H9 (cell line): ENCODE results near the gene SIGLEC14. TPM values are rescaled to one million over a fixed set of nuclear protein-coding genes. Genes with fewer than 3 reads are reported as not detected.

Experiments
- DNase-seq: peaks from one replicate; pipeline ENCODE4 v3.0.0-alpha.2; 2017
- H2AFZ ChIP-seq: one replicate; pipeline ENCODE4 v1.6.1; 2013; ENCODE audit warnings: mild to moderate bottlenecking, low read length, control low read depth, moderate library complexity
- H2AK5ac ChIP-seq: 2 replicates; pipeline ENCODE4 v1.6.1; 2013; ENCODE audit warnings: low read length, control low read depth, mixed read lengths; ENCODE audit not compliant: insufficient read length
- H2BK120ac ChIP-seq: one replicate; pipeline ENCODE4 v1.6.1; 2013; ENCODE audit warnings: low read depth, mild to moderate bottlenecking, low read length, control low read depth, inconsistent platforms; ENCODE audit not compliant: poor library complexity, severe bottlenecking
- H2BK12ac ChIP-seq: 2 replicates; pipeline ENCODE4 v1.6.1; 2013; ENCODE audit warnings: low read length, control low read depth, mixed read lengths, low read depth; ENCODE audit not compliant: insufficient read length
- H2BK15ac ChIP-seq: 2 replicates; pipeline ENCODE4 v1.6.1; 2013; ENCODE audit warnings: low read depth, low read length, control low read depth
- H2BK20ac ChIP-seq: one replicate; pipeline ENCODE4 v1.6.1; 2013; ENCODE audit warnings: low read depth, mild to moderate bottlenecking, low read length, control low read depth, inconsistent platforms; ENCODE audit not compliant: poor library complexity, severe bottlenecking
- H2BK5ac ChIP-seq: 2 replicates; pipeline ENCODE4 v1.6.1; 2013; ENCODE audit warnings: low read length, control low read depth, mixed read lengths; ENCODE audit not compliant: insufficient read length
- H3K14ac ChIP-seq: 2 replicates; pipeline ENCODE4 v1.6.1; 2013; ENCODE audit warnings: low read length, control low read depth; ENCODE audit not compliant: insufficient read depth
- H3K18ac ChIP-seq: 2 replicates; pipeline ENCODE4 v1.6.1; 2013; ENCODE audit warnings: low read depth, mild to moderate bottlenecking, mixed read lengths, low read length, control low read depth; ENCODE audit not compliant: insufficient read length
- H3K23ac ChIP-seq: 2 replicates; pipeline ENCODE4 v1.6.1; 2013; ENCODE audit warnings: low read length, control low read depth, mixed read lengths, low read depth; ENCODE audit not compliant: insufficient read length
- H3K23me2 ChIP-seq: 2 replicates; pipeline ENCODE4 v1.6.1; 2013; ENCODE audit warnings: low read depth, mild to moderate bottlenecking, mixed read lengths, low read length, control low read depth; ENCODE audit not compliant: insufficient read length, poor library complexity, severe bottlenecking
- H3K27ac ChIP-seq: 2 replicates; pipeline ENCODE4 v1.5.1; 2013; ENCODE audit warnings: low read length, control low read depth, mixed read lengths, low read depth; ENCODE audit not compliant: insufficient read length
- H3K27me3 ChIP-seq: 2 replicates; pipeline ENCODE4 v1.6.1; 2013; ENCODE audit warnings: low read length, control low read depth, inconsistent platforms; ENCODE audit not compliant: insufficient read depth
- H3K4ac ChIP-seq: 2 replicates; pipeline ENCODE4 v1.6.1; 2013; ENCODE audit warnings: low read depth, mild to moderate bottlenecking, control low read depth, inconsistent platforms, low read length, moderate library complexity
- H3K4me1 ChIP-seq: 2 replicates; pipeline ENCODE4 v1.6.1; 2013; ENCODE audit warnings: low read length, control low read depth, inconsistent platforms; ENCODE audit not compliant: insufficient read depth
- H3K4me2 ChIP-seq: 2 replicates; pipeline ENCODE4 v1.6.1; 2013; ENCODE audit warnings: low read length, control low read depth, mixed read lengths; ENCODE audit not compliant: insufficient read length, insufficient read depth
- H3K56ac ChIP-seq: 2 replicates; pipeline ENCODE4 v1.6.1; 2013; ENCODE audit warnings: low read depth, mild to moderate bottlenecking, mixed read lengths, low read length, control low read depth; ENCODE audit not compliant: insufficient read length
- H3K79me1 ChIP-seq: 2 replicates; pipeline ENCODE4 v1.6.1; 2013; ENCODE audit warnings: low read depth, mild to moderate bottlenecking, moderate library complexity, low read length, control low read depth, inconsistent platforms; ENCODE audit not compliant: insufficient read depth, poor library complexity, severe bottlenecking
- H3K79me2 ChIP-seq: 2 replicates; pipeline ENCODE4 v1.6.1; 2013; ENCODE audit warnings: low read length, control low read depth, inconsistent platforms; ENCODE audit not compliant: insufficient read depth
- H3K9ac ChIP-seq: 2 replicates; pipeline ENCODE4 v1.6.1; 2013; ENCODE audit warnings: low read length, control low read depth, mixed read lengths; ENCODE audit not compliant: insufficient read length; ENCODE audit errors: extremely low read depth
- H3K9me3 ChIP-seq: one replicate; pipeline ENCODE4 v1.6.1; 2013; ENCODE audit warnings: low read depth, low read length, inconsistent platforms; ENCODE audit not compliant: control insufficient read depth
- H3T11ph ChIP-seq: one replicate; pipeline ENCODE4 v1.6.1; 2013; ENCODE audit warnings: mild to moderate bottlenecking, low read length, control low read depth, inconsistent platforms
- H4K20me1 ChIP-seq: one replicate; pipeline ENCODE4 v1.6.1; 2013; ENCODE audit not compliant: control insufficient read depth, insufficient read length, insufficient read depth
- H4K5ac ChIP-seq: 2 replicates; pipeline ENCODE4 v1.6.1; 2013; ENCODE audit warnings: low read depth, mild to moderate bottlenecking, mixed read lengths, low read length, control low read depth; ENCODE audit not compliant: insufficient read length
- H4K8ac ChIP-seq: replicated peaks from 2 replicates; pipeline ENCODE4 v1.6.1; 2013; ENCODE audit warnings: low read length, control low read depth, mixed read lengths, low read depth; ENCODE audit not compliant: insufficient read length
- H4K91ac ChIP-seq: 2 replicates; pipeline ENCODE4 v1.6.1; 2013; ENCODE audit warnings: low read depth, mild to moderate bottlenecking, moderate library complexity, mixed read lengths, low read length, control low read depth; ENCODE audit not compliant: insufficient read length
- H3K27ac Mint-ChIP-seq, 3 experiments: 2 replicates in 2 of 3; 3 replicates in 1 of 3; pipeline ENCODE4 v1.8.0; 2020 to 2021; ENCODE audit warnings: mixed read lengths in 3 of 3, mild to moderate bottlenecking in 1 of 3, moderate library complexity in 1 of 3
- H3K27me3 Mint-ChIP-seq: 2 replicates; pipeline ENCODE4 v1.8.0; 2021; ENCODE audit warnings: low read depth, mild to moderate bottlenecking, moderate library complexity, mixed read lengths
- H3K36me3 Mint-ChIP-seq, 3 experiments: 2 replicates in 2 of 3; 3 replicates in 1 of 3; pipeline ENCODE4 v1.8.0; 2020 to 2021; ENCODE audit warnings: low read depth in 3 of 3, mixed read lengths in 3 of 3; ENCODE audit not compliant: insufficient read depth in 1 of 3
- H3K4me1 Mint-ChIP-seq, 2 experiments: 2 replicates each; pipeline ENCODE4 v1.8.0; 2020; ENCODE audit warnings: mixed read lengths in 2 of 2
- H3K4me3 Mint-ChIP-seq, 2 experiments: 2 replicates in 1 of 2; 3 replicates in 1 of 2; pipeline ENCODE4 v1.8.0; 2020 to 2021; ENCODE audit warnings: mild to moderate bottlenecking in 2 of 2, mixed read lengths in 2 of 2, moderate library complexity in 1 of 2
- H3K9me3 Mint-ChIP-seq, 2 experiments: 2 replicates in 1 of 2; 3 replicates in 1 of 2; pipeline ENCODE4 v1.8.0; 2020; ENCODE audit warnings: mild to moderate bottlenecking in 2 of 2, mixed read lengths in 2 of 2, moderate library complexity in 1 of 2
- WGBS: extraction: QIAGEN DNeasy Blood & Tissue Kit; methylation state at CpG from one replicate; pipeline ENCODE4 v1.1.7; 2013; ENCODE audit warnings: missing lambda C conversion rate, low lambda C conversion rate, mixed read lengths; ENCODE audit not compliant: insufficient read length; ENCODE audit errors: extremely low coverage; 5-methylcytosine and 5-hydroxymethylcytosine counted together
- total RNA-seq: library from RNA; stranded (reverse); gene quantifications from 2 replicates; pipeline ENCODE4 v1.2.1, GENCODE V29; 2021
- TF ChIP-seq, protein P1 (sequence below): fragments of 200-600 bp; sonication (generic); conservative IDR thresholded peaks from 3 replicates; pipeline ENCODE4 v1.8.0; 2021; ENCODE audit warnings: antibody characterized with exemption, mild to moderate bottlenecking

SIGLEC14 gene
- total RNA-seq, 1 experiment from 2014 or later: not detected

DNA sequence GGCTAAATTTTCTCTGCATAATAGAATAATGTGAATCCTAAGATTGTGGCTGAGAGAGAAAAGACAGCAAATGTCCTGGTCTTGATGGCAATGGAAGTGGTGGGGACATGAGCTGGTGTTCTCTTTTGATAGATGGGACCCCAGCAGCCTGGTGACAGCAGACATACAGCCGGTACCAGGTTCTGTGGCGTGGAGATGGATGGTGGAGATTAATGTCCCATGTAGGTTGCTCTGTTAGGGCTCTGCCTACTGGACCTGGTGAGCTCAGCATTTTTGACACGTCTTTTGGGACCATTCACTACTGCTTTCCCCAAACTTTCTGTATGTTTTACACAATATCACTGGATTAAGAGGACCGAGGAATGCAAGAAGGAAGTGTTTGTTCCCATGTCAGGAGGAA, 8.2 kb upstream of the SIGLEC14 start:
- no peaks in the 10 kb centered on the region for H3K79me2 ChIP-seq
- Mint-ChIP-seq H3K4me1 (peaks cover 0 to 4% of the 10 kb centered on the region in 2 experiments; a peak in 1 of 4 replicates), H3K27ac (no peak overlapping the region), H3K27me3 (peaks cover 37% of the 10 kb centered on the region), H3K9me3 (peaks cover 43 to 69% of the 10 kb centered on the region in 2 experiments), H3K36me3 (peaks cover 0 to 2% (median 0%) of the 10 kb centered on the region in 3 experiments; a peak in 3 of 7 replicates), H3K4me3 (no peak overlapping the region)
- no peak overlapping the region for H4K5ac ChIP-seq
- H4K20me1 ChIP-seq: no peaks in the 10 kb centered on the region
- no peak overlapping the region for H3K4ac ChIP-seq
- H3K79me1 ChIP-seq: no peaks in the 10 kb centered on the region
- H2BK15ac ChIP-seq: no peak overlapping the region
- H3K27me3 ChIP-seq: no peaks in the 10 kb centered on the region
- no peak overlapping the region for H2BK12ac ChIP-seq
- H2BK120ac ChIP-seq: no peak overlapping the region
- H3T11ph ChIP-seq: no peak overlapping the region
- TF ChIP-seq, protein P1, sequence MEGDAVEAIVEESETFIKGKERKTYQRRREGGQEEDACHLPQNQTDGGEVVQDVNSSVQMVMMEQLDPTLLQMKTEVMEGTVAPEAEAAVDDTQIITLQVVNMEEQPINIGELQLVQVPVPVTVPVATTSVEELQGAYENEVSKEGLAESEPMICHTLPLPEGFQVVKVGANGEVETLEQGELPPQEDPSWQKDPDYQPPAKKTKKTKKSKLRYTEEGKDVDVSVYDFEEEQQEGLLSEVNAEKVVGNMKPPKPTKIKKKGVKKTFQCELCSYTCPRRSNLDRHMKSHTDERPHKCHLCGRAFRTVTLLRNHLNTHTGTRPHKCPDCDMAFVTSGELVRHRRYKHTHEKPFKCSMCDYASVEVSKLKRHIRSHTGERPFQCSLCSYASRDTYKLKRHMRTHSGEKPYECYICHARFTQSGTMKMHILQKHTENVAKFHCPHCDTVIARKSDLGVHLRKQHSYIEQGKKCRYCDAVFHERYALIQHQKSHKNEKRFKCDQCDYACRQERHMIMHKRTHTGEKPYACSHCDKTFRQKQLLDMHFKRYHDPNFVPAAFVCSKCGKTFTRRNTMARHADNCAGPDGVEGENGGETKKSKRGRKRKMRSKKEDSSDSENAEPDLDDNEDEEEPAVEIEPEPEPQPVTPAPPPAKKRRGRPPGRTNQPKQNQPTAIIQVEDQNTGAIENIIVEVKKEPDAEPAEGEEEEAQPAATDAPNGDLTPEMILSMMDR: peak; percentile 11; the same call in 1 of the 3 replicates
- H3K14ac ChIP-seq: no peak overlapping the region
- H3K27ac ChIP-seq: no peak overlapping the region
- H2BK20ac ChIP-seq: no peak overlapping the region
- no peak overlapping the region for H2AK5ac ChIP-seq
- DNase-seq: no peak
- WGBS: no CpG with 5 or more reads among the region's 4 CpGs
- no peak overlapping the region for H4K8ac ChIP-seq
- no peak overlapping the region for H3K9ac ChIP-seq
- H3K4me2 ChIP-seq: no peak overlapping the region
- no peaks in the 10 kb centered on the region for H3K9me3 ChIP-seq
- no peaks in the 10 kb centered on the region for H3K4me1 ChIP-seq
- H3K23ac ChIP-seq: no peak overlapping the region
- no peak overlapping the region for H3K18ac ChIP-seq
- no peak overlapping the region for H2BK5ac ChIP-seq
- no peaks in the 10 kb centered on the region for H3K23me2 ChIP-seq
- H2AFZ ChIP-seq: no peak overlapping the region
- H3K56ac ChIP-seq: no peak overlapping the region
- H4K91ac ChIP-seq: no peak overlapping the region
